ENCODE results near the gene DLG2. TPM values are rescaled to one million over a fixed set of nuclear protein-coding genes. Genes with fewer than 3 reads are reported as not detected.

The DLG2 gene
- total RNA-seq, 1 experiment from 2014 or later, result 17.5 TPM

DNA sequence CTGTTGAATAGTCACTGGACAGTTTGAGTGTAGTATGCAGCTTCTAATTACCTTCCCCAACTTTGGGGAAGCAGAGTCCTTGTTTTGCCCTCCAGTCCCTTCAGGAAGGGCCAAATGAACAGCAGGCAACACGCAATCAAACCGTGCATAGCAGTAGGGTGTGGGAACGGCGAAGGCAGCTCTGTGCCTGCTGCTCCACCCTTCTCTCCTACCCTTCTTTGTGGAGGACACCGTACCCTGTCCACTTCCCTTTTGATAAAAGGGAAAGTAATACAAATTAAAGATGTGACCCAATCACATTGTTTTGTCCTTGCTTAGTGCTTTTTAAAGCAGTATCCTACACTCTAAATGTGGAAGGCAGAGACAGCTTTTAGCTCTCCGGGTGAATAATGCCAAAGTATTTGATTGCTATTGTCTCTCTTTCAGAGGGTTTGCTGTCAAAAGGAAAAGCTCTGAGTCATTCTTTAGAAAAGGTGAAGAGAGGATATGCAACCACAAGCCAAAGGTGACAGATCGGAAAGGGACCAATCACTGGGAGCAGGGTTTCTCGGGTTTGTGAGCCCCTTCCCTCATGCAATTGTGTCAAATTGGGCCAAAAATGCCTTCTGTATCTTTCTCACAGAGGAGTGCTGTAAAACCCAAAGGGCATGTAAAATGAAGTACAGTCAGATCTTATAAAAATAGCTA, 1933.7 kb downstream of the DLG2 start (continued):
- TF ChIP-seq, protein P1, sequence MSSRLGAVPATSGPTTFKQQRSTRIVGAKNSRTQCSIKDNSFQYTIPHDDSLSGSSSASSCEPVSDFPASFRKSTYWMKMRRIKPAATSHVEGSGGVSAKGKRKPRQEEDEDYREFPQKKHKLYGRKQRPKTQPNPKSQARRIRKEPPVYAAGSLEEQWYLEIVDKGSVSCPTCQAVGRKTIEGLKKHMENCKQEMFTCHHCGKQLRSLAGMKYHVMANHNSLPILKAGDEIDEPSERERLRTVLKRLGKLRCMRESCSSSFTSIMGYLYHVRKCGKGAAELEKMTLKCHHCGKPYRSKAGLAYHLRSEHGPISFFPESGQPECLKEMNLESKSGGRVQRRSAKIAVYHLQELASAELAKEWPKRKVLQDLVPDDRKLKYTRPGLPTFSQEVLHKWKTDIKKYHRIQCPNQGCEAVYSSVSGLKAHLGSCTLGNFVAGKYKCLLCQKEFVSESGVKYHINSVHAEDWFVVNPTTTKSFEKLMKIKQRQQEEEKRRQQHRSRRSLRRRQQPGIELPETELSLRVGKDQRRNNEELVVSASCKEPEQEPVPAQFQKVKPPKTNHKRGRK (CRISPR knock-in tag; IDR thresholded peaks at IDR 0.05; ENCODE audit: borderline replicate concordance), result no peak

DNA sequence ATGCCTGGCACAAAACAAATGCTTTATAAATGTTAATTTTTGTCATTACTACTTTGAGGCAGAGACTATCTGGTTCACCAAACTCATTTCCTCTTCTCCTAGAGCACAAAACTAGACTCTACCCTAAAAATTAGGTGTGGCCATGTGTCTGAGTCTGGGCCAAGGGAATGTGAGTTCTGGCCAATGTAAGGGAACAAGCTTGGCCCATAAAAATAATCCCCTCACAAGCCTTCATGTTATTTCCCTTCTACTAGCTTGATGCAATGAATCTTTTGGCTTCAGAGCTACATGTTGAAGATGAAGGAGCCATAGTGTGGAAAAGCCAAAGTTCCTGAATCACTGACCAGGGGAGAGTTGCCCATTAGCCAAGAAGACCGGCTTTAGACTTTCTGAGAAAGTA, 1934.5 kb downstream of the DLG2 start:
- DNase-seq (ENCODE audit: low spot score) (no peak), ATAC-seq (no peak)
- H3K4me1 Mint-ChIP-seq, result peaks cover 22% of the 10 kb centered on the region
- CTCF ChIA-PET, result no interaction called here
- H3K4me3 Mint-ChIP-seq, result no peak overlapping the region
- no peak overlapping the region for H3K27ac Mint-ChIP-seq
- POLR2A ChIA-PET, result no interaction called here
- H3K36me3 Mint-ChIP-seq, result no peaks in the 10 kb centered on the region
- no peaks in the 10 kb centered on the region for H3K9me3 Mint-ChIP-seq
- H3K27me3 Mint-ChIP-seq (ENCODE audit: low read depth), result no peaks in the 10 kb centered on the region
- no peak for TF ChIP-seq PRRX2 (CRISPR knock-in tag; IDR thresholded peaks at IDR 0.05)
- TF ChIP-seq, protein P2, sequence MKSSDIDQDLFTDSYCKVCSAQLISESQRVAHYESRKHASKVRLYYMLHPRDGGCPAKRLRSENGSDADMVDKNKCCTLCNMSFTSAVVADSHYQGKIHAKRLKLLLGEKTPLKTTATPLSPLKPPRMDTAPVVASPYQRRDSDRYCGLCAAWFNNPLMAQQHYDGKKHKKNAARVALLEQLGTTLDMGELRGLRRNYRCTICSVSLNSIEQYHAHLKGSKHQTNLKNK (CRISPR knock-in tag; IDR thresholded peaks at IDR 0.05), result no peak
- TF ChIP-seq, protein P3, sequence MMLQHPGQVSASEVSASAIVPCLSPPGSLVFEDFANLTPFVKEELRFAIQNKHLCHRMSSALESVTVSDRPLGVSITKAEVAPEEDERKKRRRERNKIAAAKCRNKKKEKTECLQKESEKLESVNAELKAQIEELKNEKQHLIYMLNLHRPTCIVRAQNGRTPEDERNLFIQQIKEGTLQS (CRISPR knock-in tag; conservative IDR thresholded peaks at IDR 0.05), result no peak
- TF ChIP-seq, protein P4, sequence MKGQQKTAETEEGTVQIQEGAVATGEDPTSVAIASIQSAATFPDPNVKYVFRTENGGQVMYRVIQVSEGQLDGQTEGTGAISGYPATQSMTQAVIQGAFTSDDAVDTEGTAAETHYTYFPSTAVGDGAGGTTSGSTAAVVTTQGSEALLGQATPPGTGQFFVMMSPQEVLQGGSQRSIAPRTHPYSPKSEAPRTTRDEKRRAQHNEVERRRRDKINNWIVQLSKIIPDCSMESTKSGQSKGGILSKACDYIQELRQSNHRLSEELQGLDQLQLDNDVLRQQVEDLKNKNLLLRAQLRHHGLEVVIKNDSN (CRISPR knock-in tag; IDR thresholded peaks at IDR 0.05), result no peak
- no peak for TF ChIP-seq TEAD4 (CRISPR knock-in tag; IDR thresholded peaks at IDR 0.05)
- TF ChIP-seq ZNF317 (CRISPR knock-in tag; IDR thresholded peaks at IDR 0.05; ENCODE audit: borderline replicate concordance, low read depth), result no peak
- TF ChIP-seq, protein P5, sequence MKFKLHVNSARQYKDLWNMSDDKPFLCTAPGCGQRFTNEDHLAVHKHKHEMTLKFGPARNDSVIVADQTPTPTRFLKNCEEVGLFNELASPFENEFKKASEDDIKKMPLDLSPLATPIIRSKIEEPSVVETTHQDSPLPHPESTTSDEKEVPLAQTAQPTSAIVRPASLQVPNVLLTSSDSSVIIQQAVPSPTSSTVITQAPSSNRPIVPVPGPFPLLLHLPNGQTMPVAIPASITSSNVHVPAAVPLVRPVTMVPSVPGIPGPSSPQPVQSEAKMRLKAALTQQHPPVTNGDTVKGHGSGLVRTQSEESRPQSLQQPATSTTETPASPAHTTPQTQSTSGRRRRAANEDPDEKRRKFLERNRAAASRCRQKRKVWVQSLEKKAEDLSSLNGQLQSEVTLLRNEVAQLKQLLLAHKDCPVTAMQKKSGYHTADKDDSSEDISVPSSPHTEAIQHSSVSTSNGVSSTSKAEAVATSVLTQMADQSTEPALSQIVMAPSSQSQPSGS (CRISPR knock-in tag; IDR thresholded peaks at IDR 0.05; ENCODE audit: borderline replicate concordance, low read depth), result no peak
- TF ChIP-seq, protein P6, sequence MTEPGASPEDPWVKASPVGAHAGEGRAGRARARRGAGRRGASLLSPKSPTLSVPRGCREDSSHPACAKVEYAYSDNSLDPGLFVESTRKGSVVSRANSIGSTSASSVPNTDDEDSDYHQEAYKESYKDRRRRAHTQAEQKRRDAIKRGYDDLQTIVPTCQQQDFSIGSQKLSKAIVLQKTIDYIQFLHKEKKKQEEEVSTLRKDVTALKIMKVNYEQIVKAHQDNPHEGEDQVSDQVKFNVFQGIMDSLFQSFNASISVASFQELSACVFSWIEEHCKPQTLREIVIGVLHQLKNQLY (CRISPR knock-in tag; IDR thresholded peaks at IDR 0.05), result no peak
- no peak for TF ChIP-seq NR3C1 (CRISPR knock-in tag; conservative IDR thresholded peaks at IDR 0.05; ENCODE audit: low read depth)
- TF ChIP-seq, protein P7, sequence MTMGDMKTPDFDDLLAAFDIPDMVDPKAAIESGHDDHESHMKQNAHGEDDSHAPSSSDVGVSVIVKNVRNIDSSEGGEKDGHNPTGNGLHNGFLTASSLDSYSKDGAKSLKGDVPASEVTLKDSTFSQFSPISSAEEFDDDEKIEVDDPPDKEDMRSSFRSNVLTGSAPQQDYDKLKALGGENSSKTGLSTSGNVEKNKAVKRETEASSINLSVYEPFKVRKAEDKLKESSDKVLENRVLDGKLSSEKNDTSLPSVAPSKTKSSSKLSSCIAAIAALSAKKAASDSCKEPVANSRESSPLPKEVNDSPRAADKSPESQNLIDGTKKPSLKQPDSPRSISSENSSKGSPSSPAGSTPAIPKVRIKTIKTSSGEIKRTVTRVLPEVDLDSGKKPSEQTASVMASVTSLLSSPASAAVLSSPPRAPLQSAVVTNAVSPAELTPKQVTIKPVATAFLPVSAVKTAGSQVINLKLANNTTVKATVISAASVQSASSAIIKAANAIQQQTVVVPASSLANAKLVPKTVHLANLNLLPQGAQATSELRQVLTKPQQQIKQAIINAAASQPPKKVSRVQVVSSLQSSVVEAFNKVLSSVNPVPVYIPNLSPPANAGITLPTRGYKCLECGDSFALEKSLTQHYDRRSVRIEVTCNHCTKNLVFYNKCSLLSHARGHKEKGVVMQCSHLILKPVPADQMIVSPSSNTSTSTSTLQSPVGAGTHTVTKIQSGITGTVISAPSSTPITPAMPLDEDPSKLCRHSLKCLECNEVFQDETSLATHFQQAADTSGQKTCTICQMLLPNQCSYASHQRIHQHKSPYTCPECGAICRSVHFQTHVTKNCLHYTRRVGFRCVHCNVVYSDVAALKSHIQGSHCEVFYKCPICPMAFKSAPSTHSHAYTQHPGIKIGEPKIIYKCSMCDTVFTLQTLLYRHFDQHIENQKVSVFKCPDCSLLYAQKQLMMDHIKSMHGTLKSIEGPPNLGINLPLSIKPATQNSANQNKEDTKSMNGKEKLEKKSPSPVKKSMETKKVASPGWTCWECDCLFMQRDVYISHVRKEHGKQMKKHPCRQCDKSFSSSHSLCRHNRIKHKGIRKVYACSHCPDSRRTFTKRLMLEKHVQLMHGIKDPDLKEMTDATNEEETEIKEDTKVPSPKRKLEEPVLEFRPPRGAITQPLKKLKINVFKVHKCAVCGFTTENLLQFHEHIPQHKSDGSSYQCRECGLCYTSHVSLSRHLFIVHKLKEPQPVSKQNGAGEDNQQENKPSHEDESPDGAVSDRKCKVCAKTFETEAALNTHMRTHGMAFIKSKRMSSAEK (CRISPR knock-in tag; IDR thresholded peaks at IDR 0.05; ENCODE audit: borderline replicate concordance), result no peak
- no peak for TF ChIP-seq NFYB (CRISPR knock-in tag; conservative IDR thresholded peaks at IDR 0.05; ENCODE audit: low read depth)
- TF ChIP-seq GRHL2 (CRISPR knock-in tag; IDR thresholded peaks at IDR 0.05; ENCODE audit: insufficient replicate concordance, severe bottlenecking), result no peak
- TF ChIP-seq, protein P8, sequence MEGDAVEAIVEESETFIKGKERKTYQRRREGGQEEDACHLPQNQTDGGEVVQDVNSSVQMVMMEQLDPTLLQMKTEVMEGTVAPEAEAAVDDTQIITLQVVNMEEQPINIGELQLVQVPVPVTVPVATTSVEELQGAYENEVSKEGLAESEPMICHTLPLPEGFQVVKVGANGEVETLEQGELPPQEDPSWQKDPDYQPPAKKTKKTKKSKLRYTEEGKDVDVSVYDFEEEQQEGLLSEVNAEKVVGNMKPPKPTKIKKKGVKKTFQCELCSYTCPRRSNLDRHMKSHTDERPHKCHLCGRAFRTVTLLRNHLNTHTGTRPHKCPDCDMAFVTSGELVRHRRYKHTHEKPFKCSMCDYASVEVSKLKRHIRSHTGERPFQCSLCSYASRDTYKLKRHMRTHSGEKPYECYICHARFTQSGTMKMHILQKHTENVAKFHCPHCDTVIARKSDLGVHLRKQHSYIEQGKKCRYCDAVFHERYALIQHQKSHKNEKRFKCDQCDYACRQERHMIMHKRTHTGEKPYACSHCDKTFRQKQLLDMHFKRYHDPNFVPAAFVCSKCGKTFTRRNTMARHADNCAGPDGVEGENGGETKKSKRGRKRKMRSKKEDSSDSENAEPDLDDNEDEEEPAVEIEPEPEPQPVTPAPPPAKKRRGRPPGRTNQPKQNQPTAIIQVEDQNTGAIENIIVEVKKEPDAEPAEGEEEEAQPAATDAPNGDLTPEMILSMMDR (IDR thresholded peaks at IDR 0.05), result no peak
- no peak for TF ChIP-seq KAT7 (CRISPR knock-in tag; IDR thresholded peaks at IDR 0.05; ENCODE audit: borderline replicate concordance)
- TF ChIP-seq, protein P9, sequence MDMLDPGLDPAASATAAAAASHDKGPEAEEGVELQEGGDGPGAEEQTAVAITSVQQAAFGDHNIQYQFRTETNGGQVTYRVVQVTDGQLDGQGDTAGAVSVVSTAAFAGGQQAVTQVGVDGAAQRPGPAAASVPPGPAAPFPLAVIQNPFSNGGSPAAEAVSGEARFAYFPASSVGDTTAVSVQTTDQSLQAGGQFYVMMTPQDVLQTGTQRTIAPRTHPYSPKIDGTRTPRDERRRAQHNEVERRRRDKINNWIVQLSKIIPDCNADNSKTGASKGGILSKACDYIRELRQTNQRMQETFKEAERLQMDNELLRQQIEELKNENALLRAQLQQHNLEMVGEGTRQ (CRISPR knock-in tag; IDR thresholded peaks at IDR 0.05), result no peak
- TF ChIP-seq GTF2I (CRISPR knock-in tag; conservative IDR thresholded peaks at IDR 0.05), result no peak
- TF ChIP-seq, protein P10, sequence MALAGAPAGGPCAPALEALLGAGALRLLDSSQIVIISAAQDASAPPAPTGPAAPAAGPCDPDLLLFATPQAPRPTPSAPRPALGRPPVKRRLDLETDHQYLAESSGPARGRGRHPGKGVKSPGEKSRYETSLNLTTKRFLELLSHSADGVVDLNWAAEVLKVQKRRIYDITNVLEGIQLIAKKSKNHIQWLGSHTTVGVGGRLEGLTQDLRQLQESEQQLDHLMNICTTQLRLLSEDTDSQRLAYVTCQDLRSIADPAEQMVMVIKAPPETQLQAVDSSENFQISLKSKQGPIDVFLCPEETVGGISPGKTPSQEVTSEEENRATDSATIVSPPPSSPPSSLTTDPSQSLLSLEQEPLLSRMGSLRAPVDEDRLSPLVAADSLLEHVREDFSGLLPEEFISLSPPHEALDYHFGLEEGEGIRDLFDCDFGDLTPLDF (CRISPR knock-in tag; IDR thresholded peaks at IDR 0.05), result no peak
- no peak for TF ChIP-seq FOXK1 (CRISPR knock-in tag; IDR thresholded peaks at IDR 0.05)
- TF ChIP-seq ZNF416 (CRISPR knock-in tag; IDR thresholded peaks at IDR 0.05), result no peak

All from WTC11 (cell line).